ENCODE results near the gene BCL2L1.

Gene BCL2L1

DNA sequence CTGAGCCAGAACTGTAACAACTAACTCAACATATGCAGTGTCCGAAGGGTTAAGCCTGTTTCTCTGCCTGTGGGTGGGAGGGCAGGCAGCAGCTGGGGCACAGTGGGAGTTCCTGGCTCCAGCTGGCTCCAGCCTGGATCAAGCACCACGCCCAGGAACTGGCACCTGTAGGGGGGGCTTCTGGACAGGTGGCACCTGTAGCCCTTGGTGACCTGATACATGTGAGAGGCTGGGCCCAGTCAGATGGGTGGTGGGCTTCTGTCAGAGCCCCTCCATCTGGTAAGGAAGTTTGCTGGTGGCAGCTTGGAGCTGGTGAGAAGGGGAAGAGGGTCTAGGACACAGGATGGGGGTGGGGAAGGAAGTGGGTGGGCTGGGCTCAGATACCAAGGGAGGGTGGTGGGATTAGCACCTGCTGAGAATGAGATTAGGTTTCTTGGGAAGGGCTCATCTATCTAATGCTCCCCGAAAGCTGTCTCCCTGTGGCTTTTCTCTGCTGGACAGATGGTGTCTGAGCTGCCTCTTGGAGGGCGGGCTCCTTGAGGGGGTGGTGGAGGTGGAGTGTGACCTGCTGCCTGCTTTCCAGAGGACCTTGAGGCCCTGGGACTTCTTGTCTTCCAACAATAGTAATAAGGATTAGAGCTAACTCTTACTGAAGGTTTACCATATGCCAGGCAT, 28.5 kb downstream of the BCL2L1 start:
- H3K4me3 ChIP-seq (ENCODE audit: control insufficient read depth, low read depth, low read length) = no peak overlapping the region
- TF ChIP-seq, protein P1, sequence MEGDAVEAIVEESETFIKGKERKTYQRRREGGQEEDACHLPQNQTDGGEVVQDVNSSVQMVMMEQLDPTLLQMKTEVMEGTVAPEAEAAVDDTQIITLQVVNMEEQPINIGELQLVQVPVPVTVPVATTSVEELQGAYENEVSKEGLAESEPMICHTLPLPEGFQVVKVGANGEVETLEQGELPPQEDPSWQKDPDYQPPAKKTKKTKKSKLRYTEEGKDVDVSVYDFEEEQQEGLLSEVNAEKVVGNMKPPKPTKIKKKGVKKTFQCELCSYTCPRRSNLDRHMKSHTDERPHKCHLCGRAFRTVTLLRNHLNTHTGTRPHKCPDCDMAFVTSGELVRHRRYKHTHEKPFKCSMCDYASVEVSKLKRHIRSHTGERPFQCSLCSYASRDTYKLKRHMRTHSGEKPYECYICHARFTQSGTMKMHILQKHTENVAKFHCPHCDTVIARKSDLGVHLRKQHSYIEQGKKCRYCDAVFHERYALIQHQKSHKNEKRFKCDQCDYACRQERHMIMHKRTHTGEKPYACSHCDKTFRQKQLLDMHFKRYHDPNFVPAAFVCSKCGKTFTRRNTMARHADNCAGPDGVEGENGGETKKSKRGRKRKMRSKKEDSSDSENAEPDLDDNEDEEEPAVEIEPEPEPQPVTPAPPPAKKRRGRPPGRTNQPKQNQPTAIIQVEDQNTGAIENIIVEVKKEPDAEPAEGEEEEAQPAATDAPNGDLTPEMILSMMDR (IDR thresholded peaks at IDR 0.05; ENCODE audit: control insufficient read depth, insufficient read depth, low read depth, low read length, missing control alignments) = no peak
- DNase-seq (ENCODE audit: low read depth) = no peak

DNA sequence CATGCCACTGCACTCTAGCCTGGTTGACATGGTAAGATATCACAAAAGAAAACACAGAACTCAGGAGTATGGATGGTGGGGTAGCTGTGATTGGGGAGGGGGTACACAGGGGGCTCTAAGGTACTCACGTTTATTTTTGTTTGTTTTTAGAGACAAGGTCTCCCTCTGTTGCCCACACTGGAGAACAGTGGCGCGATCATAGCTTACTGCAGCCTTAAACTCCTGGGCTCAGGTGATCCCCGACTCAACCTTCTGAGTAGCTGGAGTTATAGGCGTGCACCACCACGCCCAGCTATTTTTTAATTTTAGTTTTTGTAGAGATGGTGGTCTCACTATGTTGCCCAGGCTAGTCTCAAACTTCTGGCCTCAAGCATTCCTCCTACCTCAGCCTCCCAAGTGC, 29.3 kb downstream of the BCL2L1 start:
- TF ChIP-seq, protein P1 (IDR thresholded peaks at IDR 0.05; ENCODE audit: control insufficient read depth, insufficient read depth, low read depth, low read length, missing control alignments) = no peak
- H3K4me3 ChIP-seq (ENCODE audit: control insufficient read depth, low read depth, low read length) = no peak overlapping the region
- DNase-seq (ENCODE audit: low read depth) = no peak

DNA sequence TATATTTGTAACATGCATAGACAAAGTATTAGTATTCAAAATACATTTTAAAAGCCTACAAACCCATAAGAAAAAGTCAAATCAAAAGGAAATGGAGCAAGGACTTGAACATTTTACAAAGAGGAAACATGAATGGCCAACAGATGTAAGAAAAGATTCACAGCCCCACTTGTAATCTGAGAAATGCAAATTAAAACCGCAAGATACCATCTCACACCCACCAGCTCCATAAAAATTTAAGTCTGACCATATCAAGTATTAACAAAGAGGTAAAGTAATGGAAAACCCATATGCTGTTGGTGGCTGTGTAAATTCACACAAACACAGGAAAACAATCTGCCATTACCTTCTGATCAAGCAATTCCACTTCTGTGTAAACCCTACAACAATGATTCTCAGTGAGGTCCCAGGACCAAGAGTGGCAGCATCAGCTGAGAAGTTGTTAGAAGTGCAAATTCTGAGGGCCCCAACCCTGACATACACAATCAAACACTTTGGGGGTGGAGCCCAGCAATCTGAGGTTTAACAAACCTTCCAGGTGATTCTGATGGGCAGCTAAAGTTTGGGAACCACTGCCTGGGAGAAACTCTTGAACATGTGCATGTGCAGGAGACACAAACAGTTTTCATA, 30.9 kb downstream of the BCL2L1 start:
- no peak overlapping the region for H3K4me3 ChIP-seq (ENCODE audit: control insufficient read depth, low read depth, low read length)
- DNase-seq (ENCODE audit: low read depth) = peak; percentile 52
- TF ChIP-seq, protein P1 (IDR thresholded peaks at IDR 0.05; ENCODE audit: control insufficient read depth, insufficient read depth, low read depth, low read length, missing control alignments) = no peak

DNA sequence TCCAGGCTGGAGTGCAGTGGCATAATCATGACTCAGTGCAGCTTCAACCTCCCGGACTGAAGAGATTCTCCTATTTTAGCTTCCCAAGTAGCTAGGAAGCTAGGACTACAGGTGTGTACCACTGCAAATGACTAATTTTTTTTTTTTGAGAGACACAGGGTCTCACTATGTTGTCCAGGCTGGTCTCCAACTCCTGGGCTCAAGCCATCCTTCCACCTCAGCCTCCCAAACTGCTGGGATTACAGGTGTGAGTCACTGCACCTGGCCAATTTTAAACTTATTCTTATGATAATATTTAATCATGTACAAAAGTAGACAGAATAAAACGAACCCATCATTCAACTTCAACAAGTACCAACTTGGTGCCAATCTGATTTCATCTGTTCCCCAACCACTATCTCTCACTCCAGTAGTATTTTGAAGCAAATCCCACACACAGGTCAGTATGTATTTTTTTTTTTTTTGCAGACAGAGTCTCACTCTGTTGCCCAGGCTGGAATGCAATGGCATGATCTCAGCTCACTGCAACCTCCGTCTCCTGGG, 32.5 kb downstream of the BCL2L1 start:
- TF ChIP-seq, protein P1 (IDR thresholded peaks at IDR 0.05; ENCODE audit: control insufficient read depth, insufficient read depth, low read depth, low read length, missing control alignments) = no peak
- H3K4me3 ChIP-seq (ENCODE audit: control insufficient read depth, low read depth, low read length) = no peak overlapping the region
- no peak for DNase-seq (ENCODE audit: low read depth)

DNA sequence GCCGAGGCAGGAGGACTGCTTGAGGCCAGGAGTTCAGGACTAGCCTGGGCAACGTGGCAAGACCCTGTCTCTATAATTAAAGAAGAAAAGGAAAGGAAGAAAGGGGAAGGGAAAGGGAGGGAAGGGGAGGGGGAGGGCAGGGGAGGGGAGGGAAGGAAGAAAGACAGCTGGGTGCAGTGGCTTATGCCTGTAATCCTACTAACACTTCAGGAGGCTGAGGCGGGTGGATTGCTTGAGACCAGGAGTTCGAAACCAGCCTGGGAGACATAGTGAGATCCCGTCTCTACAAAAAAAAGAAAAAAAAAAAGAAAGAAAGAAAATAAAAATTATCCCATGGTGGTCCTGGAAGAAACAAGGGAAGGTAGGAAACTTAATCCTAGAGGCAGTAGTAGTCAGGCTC, 33.5 kb downstream of the BCL2L1 start:
- no peak overlapping the region for H3K4me3 ChIP-seq (ENCODE audit: control insufficient read depth, low read depth, low read length)
- TF ChIP-seq, protein P1 (IDR thresholded peaks at IDR 0.05; ENCODE audit: control insufficient read depth, insufficient read depth, low read depth, low read length, missing control alignments) = no peak
- no peak for DNase-seq (ENCODE audit: low read depth)

DNA sequence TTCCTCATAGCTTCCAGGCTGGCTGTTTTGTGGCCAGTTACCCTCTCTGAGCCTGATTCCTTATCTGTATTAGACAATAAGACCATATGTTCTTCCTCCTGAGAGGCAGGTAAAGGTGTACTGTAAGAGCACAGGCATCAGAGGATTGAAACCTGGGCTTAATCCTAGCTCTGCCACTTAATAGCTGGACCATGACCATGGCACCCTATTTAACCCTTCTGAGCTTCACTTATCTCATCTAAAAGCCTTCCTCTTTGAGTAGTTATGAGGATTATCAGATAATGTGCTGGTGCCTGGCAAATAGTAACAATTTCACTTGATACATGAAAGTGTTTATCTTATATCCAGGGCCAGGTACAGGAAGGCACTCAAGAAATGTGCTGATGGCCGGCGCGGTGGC, 34.9 kb downstream of the BCL2L1 start:
- no peak for DNase-seq (ENCODE audit: low read depth)
- H3K4me3 ChIP-seq (ENCODE audit: control insufficient read depth, low read depth, low read length) = no peak overlapping the region
- TF ChIP-seq, protein P1 (IDR thresholded peaks at IDR 0.05; ENCODE audit: control insufficient read depth, insufficient read depth, low read depth, low read length, missing control alignments) = no peak
